ENCODE measurements around the gene ARHGAP21.

DNA sequence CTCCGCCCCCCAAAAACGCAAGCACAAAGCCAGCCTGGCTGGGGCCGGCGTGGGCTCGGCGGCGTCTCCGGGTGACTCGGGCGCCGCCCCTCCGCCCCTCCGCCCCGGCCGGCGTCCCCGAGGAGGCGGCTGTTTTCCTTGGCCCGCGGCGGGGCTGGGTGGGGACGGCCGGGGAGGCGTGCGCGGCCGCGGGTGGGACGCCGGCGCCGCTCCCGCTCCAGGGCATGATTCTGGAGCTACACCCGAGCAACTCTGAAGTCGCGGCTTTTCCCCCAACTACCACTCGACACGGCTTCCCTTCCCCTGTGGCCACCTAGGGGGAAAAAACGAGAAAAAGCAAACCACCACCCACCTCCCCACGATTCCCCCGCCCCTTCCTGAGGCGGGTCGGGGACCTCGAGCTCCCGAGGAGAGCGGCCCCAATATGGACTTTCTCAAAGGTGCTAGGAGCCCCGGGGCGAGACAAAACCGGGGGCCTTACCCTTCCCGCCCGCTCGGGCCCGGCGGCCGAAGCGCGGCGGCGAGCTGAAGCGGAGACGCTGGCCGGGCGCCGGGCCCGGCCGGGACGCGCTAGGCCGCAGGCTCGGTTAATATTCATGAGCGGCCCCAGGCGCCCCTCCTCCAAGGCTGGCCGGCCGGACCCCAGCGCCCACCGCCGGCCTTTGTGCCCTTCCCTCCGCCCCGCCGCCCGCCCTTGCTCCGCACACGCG lies 856 bp downstream of the ARHGAP21 start:
- TF ChIP-seq, protein P1, sequence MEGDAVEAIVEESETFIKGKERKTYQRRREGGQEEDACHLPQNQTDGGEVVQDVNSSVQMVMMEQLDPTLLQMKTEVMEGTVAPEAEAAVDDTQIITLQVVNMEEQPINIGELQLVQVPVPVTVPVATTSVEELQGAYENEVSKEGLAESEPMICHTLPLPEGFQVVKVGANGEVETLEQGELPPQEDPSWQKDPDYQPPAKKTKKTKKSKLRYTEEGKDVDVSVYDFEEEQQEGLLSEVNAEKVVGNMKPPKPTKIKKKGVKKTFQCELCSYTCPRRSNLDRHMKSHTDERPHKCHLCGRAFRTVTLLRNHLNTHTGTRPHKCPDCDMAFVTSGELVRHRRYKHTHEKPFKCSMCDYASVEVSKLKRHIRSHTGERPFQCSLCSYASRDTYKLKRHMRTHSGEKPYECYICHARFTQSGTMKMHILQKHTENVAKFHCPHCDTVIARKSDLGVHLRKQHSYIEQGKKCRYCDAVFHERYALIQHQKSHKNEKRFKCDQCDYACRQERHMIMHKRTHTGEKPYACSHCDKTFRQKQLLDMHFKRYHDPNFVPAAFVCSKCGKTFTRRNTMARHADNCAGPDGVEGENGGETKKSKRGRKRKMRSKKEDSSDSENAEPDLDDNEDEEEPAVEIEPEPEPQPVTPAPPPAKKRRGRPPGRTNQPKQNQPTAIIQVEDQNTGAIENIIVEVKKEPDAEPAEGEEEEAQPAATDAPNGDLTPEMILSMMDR (conservative IDR thresholded peaks at IDR 0.05; ENCODE audit: low read depth, low read length) = no peak
- TF ChIP-seq EZH2 (IDR thresholded peaks at IDR 0.05; ENCODE audit: low read length, unreplicated experiment) = no peak
